HEK293 (cell line): ENCODE results near the gene TM4SF5.

Experiments used
- CTCF ChIA-PET: fragments of 350-600 bp; formaldehyde crosslinking; extraction: SDS; loops from one replicate; lab custom pipeline; 2021; ENCODE audit warnings: antibody characterized with exemption; lab: Yijun Ruan, JAX
- POLR2A ChIA-PET: fragments of 300-600 bp; formaldehyde crosslinking; extraction: SDS; loops from one replicate; lab custom pipeline; 2020; ENCODE audit warnings: antibody characterized with exemption, inconsistent platforms; lab: Yijun Ruan, JAX
- H3K27ac ChIP-seq: fragments of 200-500 bp; sonication (Bioruptor generic); 2 replicates; pipeline ENCODE4 v1.5.1; 2014; ENCODE audit warnings: low read depth, low read length, control low read depth, inconsistent platforms; ENCODE audit errors: extremely low read depth
- H3K36me3 ChIP-seq, 2 experiments: fragments of 200-500 bp in 1 of 2; sonication (Bioruptor generic) in 1 of 2; 1 replicate in 1 of 2; 2 replicates in 1 of 2; pipeline ENCODE4 v1.5.1; 2014 to 2017; ENCODE audit warnings: inconsistent platforms in 2 of 2, low read length in 2 of 2; ENCODE audit not compliant: control insufficient read depth in 2 of 2, insufficient read depth in 1 of 2
- H3K4me1 ChIP-seq: fragments of 200-500 bp; sonication (Bioruptor generic); 2 replicates; pipeline ENCODE4 v1.5.1; 2014; ENCODE audit warnings: mild to moderate bottlenecking, low read length, inconsistent platforms; ENCODE audit not compliant: control insufficient read depth, insufficient read depth
- H3K4me3 ChIP-seq: 2 replicates; pipeline ENCODE4 v1.5.1; 2011; ENCODE audit warnings: low read depth, mild to moderate bottlenecking, control low read depth, low read length, moderate library complexity
- H3K9me3 ChIP-seq: fragments of 200-500 bp; sonication (Bioruptor generic); 2 replicates; pipeline ENCODE4 v1.5.1; 2014; ENCODE audit warnings: low read depth, low read length, inconsistent platforms; ENCODE audit not compliant: control insufficient read depth, insufficient read depth
- HOXA7 ChIP-seq: sonication (generic); formaldehyde crosslinking; IDR thresholded peaks from 2 replicates; pipeline ENCODE4 v1.8.1; 2022; ENCODE audit warnings: missing genetic modification reagents, borderline replicate concordance
- PBX3 ChIP-seq: sonication (generic); formaldehyde crosslinking; IDR thresholded peaks from 2 replicates; pipeline ENCODE4 v1.8.1; 2022; ENCODE audit warnings: mild to moderate bottlenecking, moderate library complexity, missing genetic modification reagents
- ZBTB10 ChIP-seq: fragments of 450-650 bp; formaldehyde crosslinking; IDR thresholded peaks from 2 replicates; pipeline ENCODE4 v1.5.1; 2016; ENCODE audit warnings: missing biosample characterization, missing genetic modification characterization
- ZBTB17 ChIP-seq: fragments of 450-650 bp; formaldehyde crosslinking; IDR thresholded peaks from 2 replicates; pipeline ENCODE4 v1.5.1; 2016; ENCODE audit warnings: missing biosample characterization, missing genetic modification characterization
- ZBTB49 ChIP-seq: fragments of 450-650 bp; formaldehyde crosslinking; IDR thresholded peaks from 2 replicates; pipeline ENCODE4 v1.5.1; 2016; ENCODE audit warnings: missing biosample characterization, missing genetic modification characterization, low read depth
- ZBTB6 ChIP-seq: fragments of 450-650 bp; formaldehyde crosslinking; IDR thresholded peaks from 2 replicates; pipeline ENCODE4 v1.5.1; 2017; ENCODE audit warnings: missing biosample characterization, missing genetic modification characterization
- ZFP3 ChIP-seq: fragments of 450-650 bp; formaldehyde crosslinking; IDR thresholded peaks from 2 replicates; pipeline ENCODE4 v1.5.1; 2016; ENCODE audit warnings: low read depth, missing biosample characterization, missing genetic modification characterization
- ZNF148 ChIP-seq: fragments of 450-650 bp; formaldehyde crosslinking; IDR thresholded peaks from 2 replicates; pipeline ENCODE4 v1.5.0; 2017; ENCODE audit warnings: missing biosample characterization, missing genetic modification characterization, borderline replicate concordance
- ZNF335 ChIP-seq: fragments of 450-650 bp; formaldehyde crosslinking; conservative IDR thresholded peaks from 2 replicates; pipeline ENCODE4 v1.5.1; 2016; ENCODE audit warnings: missing biosample characterization, missing genetic modification characterization
- ZNF629 ChIP-seq: fragments of 450-650 bp; formaldehyde crosslinking; IDR thresholded peaks from 2 replicates; pipeline ENCODE4 v1.5.1; 2017; ENCODE audit warnings: missing biosample characterization, missing genetic modification characterization
- ZNF654 ChIP-seq: fragments of 450-650 bp; formaldehyde crosslinking; IDR thresholded peaks from 2 replicates; pipeline ENCODE4 v1.5.1; 2016; ENCODE audit warnings: low read depth, missing biosample characterization, missing genetic modification characterization
- ZNF701 ChIP-seq: fragments of 450-650 bp; formaldehyde crosslinking; IDR thresholded peaks from 2 replicates; pipeline ENCODE4 v1.5.1; 2016; ENCODE audit warnings: missing biosample characterization, missing genetic modification characterization
- ZNF777 ChIP-seq: fragments of 450-650 bp; formaldehyde crosslinking; IDR thresholded peaks from 2 replicates; pipeline ENCODE4 v1.5.1; 2017; ENCODE audit warnings: missing biosample characterization, missing genetic modification characterization, borderline replicate concordance
- ZNF792 ChIP-seq: fragments of 450-650 bp; formaldehyde crosslinking; IDR thresholded peaks from 2 replicates; pipeline ENCODE4 v1.5.1; 2016; ENCODE audit warnings: missing biosample characterization, missing genetic modification characterization
- ZSCAN4 ChIP-seq: fragments of 450-650 bp; formaldehyde crosslinking; IDR thresholded peaks from 2 replicates; pipeline ENCODE4 v1.5.1; 2017; ENCODE audit warnings: missing biosample characterization, missing genetic modification characterization

Gene TM4SF5

GRCh38 chr17:4788807-4789700 is 17.4 kb downstream of the TM4SF5 start, which contains the start of gene GLTPD2:
TSS of gene GLTPD2 (plus strand) at chr17:4788964. CDS start at chr17:4789012, 48 bp downstream.
- no peaks in the 10 kb centered on the region for H3K9me3 ChIP-seq
- H3K4me3 ChIP-seq: peak within 1 kb of the TSS; percentile 62
- peaks cover 4% of the 10 kb centered on the region for H3K4me1 ChIP-seq
- POLR2A ChIA-PET: interaction anchor here (0.8 to 3.8 kb wide), 17 partner anchors 10 to 234 kb away, joined by 3 to 31 read pairs (median 4); partner anchors contain the start of genes ARRB2, MED11, MINK1 and MYBBP1A
- CTCF ChIA-PET: interaction anchor here (0.6 to 4.9 kb wide), 40 partner anchors 10 to 846 kb away, joined by 3 to 37 read pairs (median 6); partner anchors contain the start of genes ARRB2, MED11, PELP1 and PLD2
- H3K27ac ChIP-seq: peak within 1 kb of the TSS; percentile 96
- no peaks in the 10 kb centered on the region for H3K36me3 ChIP-seq
- 0 out of 2 replicates have a peak, but pooled peaks have one; percentile 16 for TF ChIP-seq PBX3
- TF ChIP-seq ZNF701: no peak
- peak; percentile 70; the same call in 1 of the 2 replicates for TF ChIP-seq ZNF335 (tag by site-specific recombination)
- TF ChIP-seq ZBTB6 (tag by site-specific recombination): peak; percentile 52; the same call in 1 of the 2 replicates
- no peak for TF ChIP-seq ZBTB17
- TF ChIP-seq ZNF777 (tag by site-specific recombination): peak; percentile 15; the same call in 1 of the 2 replicates
- 0 out of 2 replicates have a peak, but pooled peaks have one; percentile 7 for TF ChIP-seq ZNF792 (tag by site-specific recombination)
- TF ChIP-seq ZBTB10 (tag by site-specific recombination): 0 out of 2 replicates have a peak, but pooled peaks have one; percentile 16

GRCh38 chr17:4789701-4789950 is 17.9 kb downstream of the TM4SF5 start:
- POLR2A ChIA-PET: interaction anchor here (0.8 to 3.8 kb wide), 20 partner anchors 10 to 234 kb away, joined by 3 to 31 read pairs (median 4); partner anchors contain the start of genes ARRB2, CXCL16, MED11 and MINK1
- CTCF ChIA-PET: interaction anchor here (0.6 to 4.9 kb wide), 37 partner anchors 9 to 846 kb away, joined by 3 to 37 read pairs (median 6); partner anchors contain the start of genes ARRB2, MED11, PELP1 and PLD2
- peaks cover 4% of the 10 kb centered on the region for H3K4me1 ChIP-seq
- H3K4me3 ChIP-seq: peak overlapping the region; percentile 62
- H3K36me3 ChIP-seq: no peaks in the 10 kb centered on the region
- peak overlapping the region; percentile 96 for H3K27ac ChIP-seq
- no peaks in the 10 kb centered on the region for H3K9me3 ChIP-seq
- TF ChIP-seq ZNF148 (no peak), PBX3 (no peak), ZNF629 (tag by site-specific recombination) (no peak), ZFP3 (tag by site-specific recombination) (no peak), HOXA7 (CRISPR knock-in tag) (no peak), ZNF654 (no peak), ZBTB10 (tag by site-specific recombination) (0 out of 2 replicates have a peak, but pooled peaks have one; percentile 2), ZBTB49 (no peak), ZSCAN4 (tag by site-specific recombination) (no peak)
